A549 (cell line): ENCODE results near the gene XPO6. TPM values are rescaled to one million over a fixed set of nuclear protein-coding genes. Genes with fewer than 3 reads are reported as not detected.
A peak's percentile ranks its signal among the peaks of the same experiment; 100 is the strongest.

ENCODE experiments used
- ATAC-seq, 2 experiments: fragments of 200-7000 bp in 1 of 2; fragments of >200 bp in 1 of 2; cut with Nextera tagmentation in 1 of 2; cut with Tn5 transposase in 1 of 2; 3 replicates each; pipeline versions ENCODE4 v1.8.0 to v1.9.1; 2018 to 2020; ENCODE audit warnings: mild to moderate bottlenecking in 1 of 2, moderate library complexity in 1 of 2
- CTCF ChIA-PET: fragments of 300-600 bp; sonication (Branson Sonifier 250); formaldehyde crosslinking; extraction: SDS; loops from one replicate; lab custom pipeline; 2021; ENCODE audit warnings: antibody characterized with exemption, inconsistent platforms; lab: Yijun Ruan, JAX
- POLR2A ChIA-PET: fragments of 350-600 bp; formaldehyde crosslinking; extraction: SDS; loops from one replicate; lab custom pipeline; 2021; ENCODE audit warnings: antibody characterized with exemption, inconsistent platforms; lab: Yijun Ruan, JAX
- DNase-seq, 2 experiments: peaks; one replicate each; pipeline versions ENCODE4 v3.0.0 to v3.0.0-alpha.2; 2011 to 2016; ENCODE audit warnings: low read depth in 1 of 2, low spot score in 1 of 2
- FAIRE-seq: peaks from 2 replicates; lab custom pipeline; 2011; peaks lifted over from hg19 to GRCh38; lab: Jason Lieb, UNC
- H3K27ac ChIP-seq, 2 experiments: fragments of >200 bp; sonication (Bioruptor Twin); formaldehyde crosslinking; 3 replicates each; pipeline ENCODE4 v1.5.1; 2016 to 2017
- H3K4me1 ChIP-seq: fragments of >200 bp; sonication (Bioruptor Twin); formaldehyde crosslinking; 3 replicates; pipeline ENCODE4 v1.6.1; 2016
- H3K4me2 ChIP-seq: fragments of >200 bp; sonication (Bioruptor Twin); formaldehyde crosslinking; 3 replicates; pipeline ENCODE4 v1.6.1; 2016
- H3K4me3 ChIP-seq: fragments of >200 bp; sonication (Bioruptor Twin); formaldehyde crosslinking; 3 replicates; pipeline ENCODE4 v1.5.1; 2016
- H3K9me3 ChIP-seq: fragments of >200 bp; sonication (Bioruptor Twin); formaldehyde crosslinking; 3 replicates; pipeline ENCODE4 v1.6.1; 2016
- BHLHE40 ChIP-seq: IDR thresholded peaks from 2 replicates; pipeline ENCODE4 v1.6.1; 2012; ENCODE audit warnings: low read depth, low read length, inconsistent platforms
- CHD2 ChIP-seq: fragments of 150-350 bp; IDR thresholded peaks from 2 replicates; pipeline ENCODE4 v1.6.1; 2014; ENCODE audit warnings: low read length; ENCODE audit not compliant: partially characterized antibody
- EHMT2 ChIP-seq: fragments of 200-600 bp; sonication (generic); IDR thresholded peaks from 2 replicates; pipeline ENCODE4 v1.6.1; 2016; ENCODE audit warnings: antibody characterized with exemption, low read depth, mild to moderate bottlenecking, moderate library complexity
- MAFK ChIP-seq: fragments of 450-650 bp; IDR thresholded peaks from 2 replicates; pipeline ENCODE4 v1.6.1; 2014; ENCODE audit not compliant: partially characterized antibody
- MAZ ChIP-seq: fragments of 150-350 bp; IDR thresholded peaks from 2 replicates; pipeline ENCODE4 v1.6.1; 2014; ENCODE audit warnings: antibody characterized with exemption, low read depth, low read length, borderline replicate concordance
- PHF8 ChIP-seq: fragments of 200-600 bp; sonication (generic); IDR thresholded peaks from 2 replicates; pipeline ENCODE4 v1.6.1; 2016; ENCODE audit warnings: low read depth, mild to moderate bottlenecking, antibody characterized with exemption, moderate library complexity, borderline replicate concordance
- POLR2A ChIP-seq: IDR thresholded peaks from 2 replicates; pipeline ENCODE4 v1.6.1; 2012; ENCODE audit warnings: mild to moderate bottlenecking, low read length
- POLR2AphosphoS2 ChIP-seq: conservative IDR thresholded peaks from 2 replicates; pipeline ENCODE4 v1.6.1; 2012; ENCODE audit warnings: low read length, improper control_type of control experiment, inconsistent platforms
- RAD21 ChIP-seq, 2 experiments: fragments of >200 bp in 1 of 2; sonication (Bioruptor Twin) in 1 of 2; formaldehyde crosslinking in 1 of 2; IDR thresholded peaks in 1 of 2; conservative IDR thresholded peaks in 1 of 2; 2 replicates in 1 of 2; 3 replicates in 1 of 2; pipeline ENCODE4 v1.6.1; 2012 to 2018; ENCODE audit warnings: inconsistent platforms in 1 of 2
- RARB ChIP-seq: fragments of 250-450 bp; sonication (Bioruptor Pico); IDR thresholded peaks from 2 replicates; pipeline ENCODE4 v1.8.0; 2021; ENCODE audit warnings: mild to moderate bottlenecking, moderate library complexity
- TP53 ChIP-seq: fragments of 250-450 bp; sonication (Bioruptor Pico); IDR thresholded peaks from 2 replicates; pipeline ENCODE4 v1.5.0; 2021; ENCODE audit warnings: mild to moderate bottlenecking, moderate library complexity
- ZC3H11A ChIP-seq: fragments of 450-650 bp; IDR thresholded peaks from 2 replicates; pipeline ENCODE4 v1.6.1; 2014; ENCODE audit warnings: antibody characterized with exemption, mild to moderate bottlenecking
- ZNF302 ChIP-seq: fragments of 250-450 bp; sonication (Bioruptor Pico); IDR thresholded peaks from 2 replicates; pipeline ENCODE4 v1.9.0; 2021; ENCODE audit warnings: inconsistent platforms, mild to moderate bottlenecking, moderate library complexity
- ZSCAN20 ChIP-seq: fragments of 250-450 bp; sonication (Bioruptor Pico); IDR thresholded peaks from 2 replicates; pipeline ENCODE4 v1.8.0; 2022; ENCODE audit warnings: mild to moderate bottlenecking, moderate library complexity
- WGBS: methylation state at CpG from one replicate; pipeline ENCODE4 v1.1.6; 2017; ENCODE audit errors: missing lambda C conversion rate; 5-methylcytosine and 5-hydroxymethylcytosine counted together
- polyA plus RNA-seq, 4 experiments: library from polyadenylated mRNA; depleted of rRNA in 3 of 4; stranded (reverse); fragments of >200 nt; fragmentation: RNase III in 1 of 4; extraction: RNeasy Plus Mini Kit Qiagen cat#74134 plus additional on column Dnase treatment in 1 of 4; gene quantifications; 2 replicates in 3 of 4; 3 replicates in 1 of 4; pipeline ENCODE4 v1.2.3, GENCODE V29; 2011 to 2017
- TF ChIP-seq, protein P1 (sequence below): IDR thresholded peaks from 2 replicates; pipeline ENCODE4 v1.6.1; 2012; ENCODE audit warnings: low read depth, borderline replicate concordance
- TF ChIP-seq, protein P2 (sequence below): fragments of >200 bp; sonication (Bioruptor Twin); formaldehyde crosslinking; IDR thresholded peaks from 3 replicates; pipeline ENCODE4 v1.6.1; 2016
- TF ChIP-seq, protein P3 (sequence below): fragments of 200-600 bp; sonication (generic); IDR thresholded peaks from 2 replicates; pipeline ENCODE4 v1.6.1; 2016; ENCODE audit warnings: antibody characterized with exemption, mild to moderate bottlenecking, moderate library complexity
- TF ChIP-seq, protein P4 (sequence below): IDR thresholded peaks from 2 replicates; pipeline ENCODE4 v1.6.1; 2012

XPO6 gene
- polyA plus RNA-seq, 2 of the 4 experiments (the other 2 are of a cell fraction), result 63.0 to 108 TPM

DNA sequence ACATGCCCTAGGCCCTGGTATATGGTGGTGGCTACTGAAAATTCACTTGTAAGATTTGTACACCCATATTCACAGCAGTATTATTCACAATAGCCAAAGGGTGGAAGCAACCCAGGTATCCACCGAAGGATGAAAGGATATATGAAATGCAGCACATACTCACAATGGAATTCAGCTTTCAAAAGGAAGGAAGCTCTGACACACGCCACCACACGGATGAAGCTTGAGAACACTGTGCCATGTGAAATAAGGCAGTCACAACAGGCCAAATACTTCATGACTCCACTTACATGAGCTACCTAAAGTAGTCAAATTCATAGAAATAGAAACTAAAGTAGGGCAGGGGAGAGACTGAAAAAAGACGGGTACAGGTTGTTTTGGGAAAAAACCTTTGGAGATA lies 2.9 kb downstream of the XPO6 start:
- no peak for TF ChIP-seq EHMT2
- TF ChIP-seq, protein P1, sequence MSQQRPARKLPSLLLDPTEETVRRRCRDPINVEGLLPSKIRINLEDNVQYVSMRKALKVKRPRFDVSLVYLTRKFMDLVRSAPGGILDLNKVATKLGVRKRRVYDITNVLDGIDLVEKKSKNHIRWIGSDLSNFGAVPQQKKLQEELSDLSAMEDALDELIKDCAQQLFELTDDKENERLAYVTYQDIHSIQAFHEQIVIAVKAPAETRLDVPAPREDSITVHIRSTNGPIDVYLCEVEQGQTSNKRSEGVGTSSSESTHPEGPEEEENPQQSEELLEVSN, result no peak
- TF ChIP-seq MAZ, result no peak
- no peak for TF ChIP-seq POLR2A
- TF ChIP-seq TP53 (CRISPR knock-in tag), result no peak
- TF ChIP-seq ZC3H11A, result no peak
- no peak for TF ChIP-seq CHD2
- TF ChIP-seq, protein P2, sequence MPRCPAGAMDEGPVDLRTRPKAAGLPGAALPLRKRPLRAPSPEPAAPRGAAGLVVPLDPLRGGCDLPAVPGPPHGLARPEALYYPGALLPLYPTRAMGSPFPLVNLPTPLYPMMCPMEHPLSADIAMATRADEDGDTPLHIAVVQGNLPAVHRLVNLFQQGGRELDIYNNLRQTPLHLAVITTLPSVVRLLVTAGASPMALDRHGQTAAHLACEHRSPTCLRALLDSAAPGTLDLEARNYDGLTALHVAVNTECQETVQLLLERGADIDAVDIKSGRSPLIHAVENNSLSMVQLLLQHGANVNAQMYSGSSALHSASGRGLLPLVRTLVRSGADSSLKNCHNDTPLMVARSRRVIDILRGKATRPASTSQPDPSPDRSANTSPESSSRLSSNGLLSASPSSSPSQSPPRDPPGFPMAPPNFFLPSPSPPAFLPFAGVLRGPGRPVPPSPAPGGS, result no peak
- TF ChIP-seq RARB, result no peak
- TF ChIP-seq ZNF302 (CRISPR knock-in tag), result no peak
- TF ChIP-seq, protein P3, sequence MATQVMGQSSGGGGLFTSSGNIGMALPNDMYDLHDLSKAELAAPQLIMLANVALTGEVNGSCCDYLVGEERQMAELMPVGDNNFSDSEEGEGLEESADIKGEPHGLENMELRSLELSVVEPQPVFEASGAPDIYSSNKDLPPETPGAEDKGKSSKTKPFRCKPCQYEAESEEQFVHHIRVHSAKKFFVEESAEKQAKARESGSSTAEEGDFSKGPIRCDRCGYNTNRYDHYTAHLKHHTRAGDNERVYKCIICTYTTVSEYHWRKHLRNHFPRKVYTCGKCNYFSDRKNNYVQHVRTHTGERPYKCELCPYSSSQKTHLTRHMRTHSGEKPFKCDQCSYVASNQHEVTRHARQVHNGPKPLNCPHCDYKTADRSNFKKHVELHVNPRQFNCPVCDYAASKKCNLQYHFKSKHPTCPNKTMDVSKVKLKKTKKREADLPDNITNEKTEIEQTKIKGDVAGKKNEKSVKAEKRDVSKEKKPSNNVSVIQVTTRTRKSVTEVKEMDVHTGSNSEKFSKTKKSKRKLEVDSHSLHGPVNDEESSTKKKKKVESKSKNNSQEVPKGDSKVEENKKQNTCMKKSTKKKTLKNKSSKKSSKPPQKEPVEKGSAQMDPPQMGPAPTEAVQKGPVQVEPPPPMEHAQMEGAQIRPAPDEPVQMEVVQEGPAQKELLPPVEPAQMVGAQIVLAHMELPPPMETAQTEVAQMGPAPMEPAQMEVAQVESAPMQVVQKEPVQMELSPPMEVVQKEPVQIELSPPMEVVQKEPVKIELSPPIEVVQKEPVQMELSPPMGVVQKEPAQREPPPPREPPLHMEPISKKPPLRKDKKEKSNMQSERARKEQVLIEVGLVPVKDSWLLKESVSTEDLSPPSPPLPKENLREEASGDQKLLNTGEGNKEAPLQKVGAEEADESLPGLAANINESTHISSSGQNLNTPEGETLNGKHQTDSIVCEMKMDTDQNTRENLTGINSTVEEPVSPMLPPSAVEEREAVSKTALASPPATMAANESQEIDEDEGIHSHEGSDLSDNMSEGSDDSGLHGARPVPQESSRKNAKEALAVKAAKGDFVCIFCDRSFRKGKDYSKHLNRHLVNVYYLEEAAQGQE, result no peak
- TF ChIP-seq RAD21 (conservative IDR thresholded peaks at IDR 0.05 in 1 of 2, IDR thresholded peaks at IDR 0.05 in 1 of 2), result no peak
- no peak for TF ChIP-seq PHF8
- no peak for TF ChIP-seq POLR2AphosphoS2
- no peak for TF ChIP-seq BHLHE40
- CTCF ChIA-PET, result interaction anchor here (0.6 to 2.4 kb wide), 2 partner anchors 14 to 452 kb away, joined by 3 to 7 read pairs; no protein-coding TSS in a partner anchor
- Histone ChIP-seq H3K4me1 (peaks cover 23% of the 10 kb centered on the region), H3K4me3 (no peak overlapping the region), H3K9me3 (no peaks in the 10 kb centered on the region), H3K27ac (no peak overlapping the region), H3K4me2 (peak overlapping the region; percentile 17; the same call in 1 of the 3 replicates)
- POLR2A ChIA-PET, result no interaction called here
- 86% methylated on average over 4 of the region's 4 CpGs for WGBS
- FAIRE-seq (no peak), ATAC-seq (no peak), DNase-seq (no peak)

DNA sequence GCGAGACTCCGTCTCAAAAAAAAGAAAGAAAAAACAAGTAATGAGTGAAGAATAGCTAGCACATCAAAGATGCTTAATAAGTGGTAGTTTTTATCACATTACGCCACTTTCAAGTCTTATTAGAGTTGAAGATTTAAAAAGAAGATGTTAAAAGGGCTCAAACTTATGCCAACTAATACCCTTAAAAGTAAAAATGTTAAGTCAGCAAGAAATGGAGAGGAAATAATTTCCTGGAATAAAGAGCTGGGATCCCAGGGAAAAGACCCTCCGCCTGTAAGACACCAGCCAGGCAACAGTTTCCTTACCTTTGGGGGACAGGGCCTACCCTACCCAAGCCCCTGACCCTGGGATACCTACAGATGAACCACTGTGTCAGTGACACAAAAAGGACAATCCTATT lies 3.6 kb downstream of the XPO6 start:
- DNase-seq, result no peak
- ChIA-PET POLR2A (no interaction called here), CTCF (no interaction called here)
- WGBS, result 96% methylated on average over 4 of the region's 4 CpGs
- FAIRE-seq, result no peak
- no peak overlapping the region for H3K27ac ChIP-seq
- no peak for ATAC-seq
- no peak overlapping the region for H3K4me3 ChIP-seq
- TF ChIP-seq, protein P4, sequence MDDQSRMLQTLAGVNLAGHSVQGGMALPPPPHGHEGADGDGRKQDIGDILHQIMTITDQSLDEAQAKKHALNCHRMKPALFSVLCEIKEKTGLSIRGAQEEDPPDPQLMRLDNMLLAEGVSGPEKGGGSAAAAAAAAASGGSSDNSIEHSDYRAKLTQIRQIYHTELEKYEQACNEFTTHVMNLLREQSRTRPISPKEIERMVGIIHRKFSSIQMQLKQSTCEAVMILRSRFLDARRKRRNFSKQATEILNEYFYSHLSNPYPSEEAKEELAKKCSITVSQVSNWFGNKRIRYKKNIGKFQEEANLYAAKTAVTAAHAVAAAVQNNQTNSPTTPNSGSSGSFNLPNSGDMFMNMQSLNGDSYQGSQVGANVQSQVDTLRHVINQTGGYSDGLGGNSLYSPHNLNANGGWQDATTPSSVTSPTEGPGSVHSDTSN, result no peak
- TF ChIP-seq ZSCAN20 (CRISPR knock-in tag) (no peak), CHD2 (no peak), MAFK (peak; percentile 93)
- H3K9me3 ChIP-seq, result no peaks in the 10 kb centered on the region
- no peak overlapping the region for H3K4me2 ChIP-seq
- peaks cover 23% of the 10 kb centered on the region for H3K4me1 ChIP-seq
